ENCODE measurements around the gene VASP. TPM values are rescaled to one million over a fixed set of nuclear protein-coding genes. Genes with fewer than 3 reads are reported as not detected.

The VASP gene
- total RNA-seq, 1 experiment from 2014 or later = 152 TPM

GRCh38 chr19:45505151-45505995, 1.9 kb upstream of the VASP start (continued):
- TF ChIP-seq POLR2AphosphoS5 (IDR thresholded peaks at IDR 0.05; ENCODE audit: low read depth, low read length) (no peak), JUND (IDR thresholded peaks at IDR 0.05) (no peak), RAD21 (IDR thresholded peaks at IDR 0.05; ENCODE audit: low read depth) (no peak)

- no peaks in the 10 kb centered on the region for H3K27me3 ChIP-seq (ENCODE audit: insufficient read depth, low read length)
- peak overlapping the region; percentile 63 for H2AFZ ChIP-seq (ENCODE audit: low read depth, low read length, poor library complexity, severe bottlenecking)
- H3K9me3 ChIP-seq (ENCODE audit: control insufficient read depth in 1 of 2, insufficient read depth in 1 of 2, low read depth in 1 of 2, low read length in 2 of 2) = no peaks in the 10 kb centered on the region
- ATAC-seq (no peak), DNase-seq (ENCODE audit: low read depth, low spot score) (no peak)
- no peaks in the 10 kb centered on the region for H4K20me1 ChIP-seq (ENCODE audit: insufficient read depth)
- intact Hi-C loops (cut with micrococcal nuclease) = no loop called here
- ChIA-PET CTCF (interaction anchor here (1.1 kb wide), 3 partner anchors 13 to 137 kb away, joined by 3 to 5 read pairs (median 3); no protein-coding TSS in a partner anchor), RAD21 (ENCODE audit: low non-redundant PET in 1 of 2, low total read pairs in 2 of 2, uncharacterized antibody in 2 of 2, unreplicated experiment in 2 of 2) (interaction anchor here in 1 of 2 experiments (0.7 kb wide), 1 partner anchor 67 kb away, joined by 5 read pairs; no protein-coding TSS in a partner anchor), POLR2A (interaction anchor here (1.3 kb wide), 2 partner anchors 20 to 136 kb away, joined by 4 to 6 read pairs; no protein-coding TSS in a partner anchor)
- TF ChIP-seq JUND (IDR thresholded peaks at IDR 0.05) (no peak), EGR1 (IDR thresholded peaks at IDR 0.05; ENCODE audit: low read depth) (no peak), ZBTB33 (IDR thresholded peaks at IDR 0.05; ENCODE audit: extremely low read depth, insufficient replicate concordance, low read length) (no peak), RAD21 (IDR thresholded peaks at IDR 0.05; ENCODE audit: low read depth) (no peak), TCF7L2 (IDR thresholded peaks at IDR 0.05; ENCODE audit: borderline replicate concordance, extremely low read depth, insufficient read depth, insufficient read length) (no peak), EZH2 (IDR thresholded peaks at IDR 0.05) (no peak), ZNF274 (IDR thresholded peaks at IDR 0.05; ENCODE audit: low read depth, low read length) (no peak), CEBPB (IDR thresholded peaks at IDR 0.05; ENCODE audit: low read depth) (no peak)
- peaks cover 40% of the 10 kb centered on the region for H3K79me2 ChIP-seq (ENCODE audit: insufficient read depth, low read length)
- peak overlapping the region; percentile 98 to 99 for H3K4me3 ChIP-seq (replicated peaks in 1 of 2; ENCODE audit: low read depth in 1 of 2, low read length in 2 of 2)
- H3K4me1 ChIP-seq (ENCODE audit: control insufficient read depth in 1 of 2, insufficient read depth in 2 of 2, low read length in 2 of 2) = peaks cover 19 to 47% of the 10 kb centered on the region in 2 experiments
- peak overlapping the region; percentile 99 for H3K4me2 ChIP-seq (ENCODE audit: low read length)
- BruUV-seq (replicated peaks) = TSS peak; percentile 83
- peak overlapping the region; percentile 98 for H3K9ac ChIP-seq (ENCODE audit: low read length)
- H3K27ac ChIP-seq (ENCODE audit: low read depth, low read length) = peak overlapping the region; percentile 95
- no peaks in the 10 kb centered on the region for H3K9me2 ChIP-seq (ENCODE audit: insufficient read depth)
- peaks cover 0 to 1% of the 10 kb centered on the region in 2 experiments; a peak in 1 of 4 replicates for H3K36me3 ChIP-seq (ENCODE audit: control insufficient read depth in 1 of 2, insufficient read depth in 2 of 2, low read length in 2 of 2)
Observed at GRCh38 chr19:45505996-45506245, 1.4 kb upstream of the VASP start.
